Loucy (cell line): ENCODE data around the gene MAP2K3.
"Not testable (repeated sequence)": the region's sequence is repeated elsewhere in the genome, so short reads cannot be mapped to it uniquely, and the experiment has no call there.

Experiments used
- H2AFZ ChIP-seq: fragments of 200-600 bp; sonication (generic); 2 replicates; pipeline ENCODE4 v1.6.0; 2016; ENCODE audit warnings: antibody characterized with exemption, mild to moderate bottlenecking, low read length, moderate library complexity
- H3F3A ChIP-seq: fragments of 200-600 bp; 2 replicates; pipeline ENCODE4 v1.6.0; 2016; ENCODE audit warnings: antibody characterized with exemption, low read depth, mild to moderate bottlenecking
- H3K27me3 ChIP-seq: fragments of 200-600 bp; sonication (generic); 2 replicates; pipeline ENCODE4 v1.6.1; 2014; ENCODE audit warnings: low read length, mild to moderate bottlenecking; ENCODE audit not compliant: insufficient read depth, poor library complexity, severe bottlenecking
- H3K36me3 ChIP-seq: fragments of 200-600 bp; sonication (generic); 2 replicates; pipeline ENCODE4 v1.6.1; 2016; ENCODE audit warnings: low read length; ENCODE audit not compliant: insufficient read depth
- H3K4me1 ChIP-seq: fragments of 200-600 bp; sonication (generic); 2 replicates; pipeline ENCODE4 v1.5.1; 2014; ENCODE audit warnings: low read length, mild to moderate bottlenecking; ENCODE audit not compliant: insufficient read depth, poor library complexity, severe bottlenecking
- H3K4me2 ChIP-seq: fragments of 200-600 bp; sonication (generic); 2 replicates; pipeline ENCODE4 v1.6.0; 2014; ENCODE audit warnings: antibody characterized with exemption, low read length, low read depth, mild to moderate bottlenecking; ENCODE audit not compliant: poor library complexity, severe bottlenecking
- H3K4me3 ChIP-seq: fragments of 200-600 bp; sonication (generic); 2 replicates; pipeline ENCODE4 v1.5.1; 2014; ENCODE audit warnings: low read length, mild to moderate bottlenecking, mixed read lengths; ENCODE audit not compliant: poor library complexity, severe bottlenecking
- H3K79me2 ChIP-seq: fragments of 200-600 bp; sonication (generic); 2 replicates; pipeline ENCODE4 v1.6.1; 2014; ENCODE audit warnings: low read length; ENCODE audit not compliant: insufficient read depth
- H3K9ac ChIP-seq: fragments of 200-600 bp; sonication (generic); 2 replicates; pipeline ENCODE4 v1.6.0; 2014; ENCODE audit warnings: mild to moderate bottlenecking, low read depth, low read length, moderate library complexity; ENCODE audit not compliant: poor library complexity, severe bottlenecking
- H3K9me2 ChIP-seq: fragments of 200-600 bp; sonication (generic); replicated peaks from 2 replicates; pipeline ENCODE4 v1.6.1; 2016; ENCODE audit warnings: low read depth, low read length, mixed read lengths
- H3K9me3 ChIP-seq: fragments of 200-600 bp; sonication (generic); 2 replicates; pipeline ENCODE4 v1.6.1; 2014; ENCODE audit warnings: mild to moderate bottlenecking, antibody characterized with exemption, low read length, low read depth; ENCODE audit not compliant: insufficient read depth
- H4K20me1 ChIP-seq: fragments of 200-600 bp; sonication (generic); 2 replicates; pipeline ENCODE4 v1.6.0; 2014; ENCODE audit warnings: antibody characterized with exemption, low read length, mild to moderate bottlenecking; ENCODE audit not compliant: insufficient read depth, poor library complexity, severe bottlenecking
- CTCF ChIP-seq: fragments of 200-600 bp; sonication (generic); conservative IDR thresholded peaks from 2 replicates; pipeline ENCODE4 v1.5.1; 2014; ENCODE audit warnings: mild to moderate bottlenecking, antibody characterized with exemption, low read length
- EZH2phosphoT487 ChIP-seq: fragments of 200-600 bp; IDR thresholded peaks from 2 replicates; pipeline ENCODE4 v1.6.1; 2018; ENCODE audit warnings: antibody characterized with exemption, mild to moderate bottlenecking, moderate library complexity, borderline replicate concordance

The MAP2K3 gene

GRCh38 chr17:21337981-21338625 lies 53.6 kb downstream of the MAP2K3 start:
- not testable (repeated sequence) for H3K9me3 ChIP-seq, H3K4me3 ChIP-seq, H3K4me1 ChIP-seq, H3K27me3 ChIP-seq, H3K9ac ChIP-seq, H3K9me2 ChIP-seq, H2AFZ ChIP-seq, H4K20me1 ChIP-seq, H3K36me3 ChIP-seq, H3K79me2 ChIP-seq, H3F3A ChIP-seq, H3K4me2 ChIP-seq

- TF ChIP-seq CTCF (no peak), EZH2phosphoT487 (no peak)
- H3K4me2 ChIP-seq = no peak overlapping the region
- no peaks in the 10 kb centered on the region for H3K79me2 ChIP-seq
Measured at GRCh38 chr17:21339011-21339410, 54.5 kb downstream of the MAP2K3 start.

GRCh38 chr17:21339571-21339970 lies 55.1 kb downstream of the MAP2K3 start:
- H3K9me2 ChIP-seq, H3K36me3 ChIP-seq, H4K20me1 ChIP-seq, H3K79me2 ChIP-seq, H3K9ac ChIP-seq, H3F3A ChIP-seq, H3K27me3 ChIP-seq, H3K4me1 ChIP-seq, H3K9me3 ChIP-seq, H3K4me3 ChIP-seq, H3K4me2 ChIP-seq, H2AFZ ChIP-seq: not testable (repeated sequence)

More at GRCh38 chr17:21339011-21339410, 54.5 kb downstream of the MAP2K3 start:
- Histone ChIP-seq H3K36me3 (no peaks in the 10 kb centered on the region), H3K27me3 (no peaks in the 10 kb centered on the region), H3K9me3 (no peaks in the 10 kb centered on the region), H3K4me1 (no peaks in the 10 kb centered on the region), H3K9ac (no peak overlapping the region), H3K9me2 (no peaks in the 10 kb centered on the region), H3K4me3 (no peak overlapping the region), H2AFZ (no peak overlapping the region), H3F3A (no peaks in the 10 kb centered on the region), H4K20me1 (no peaks in the 10 kb centered on the region)

- not testable (repeated sequence) for H4K20me1 ChIP-seq
Measured at GRCh38 chr17:21340407-21340806, 55.9 kb downstream of the MAP2K3 start.

GRCh38 chr17:21341279-21341678 lies 56.8 kb downstream of the MAP2K3 start:
- H3K4me2 ChIP-seq, H3K9ac ChIP-seq, H2AFZ ChIP-seq, H3K36me3 ChIP-seq, H3K9me2 ChIP-seq, H3K9me3 ChIP-seq, H3K79me2 ChIP-seq, H4K20me1 ChIP-seq, H3F3A ChIP-seq, H3K4me1 ChIP-seq, H3K27me3 ChIP-seq, H3K4me3 ChIP-seq: not testable (repeated sequence)

More at GRCh38 chr17:21340407-21340806, 55.9 kb downstream of the MAP2K3 start:
- H3K9me2 ChIP-seq, H2AFZ ChIP-seq, H3K9me3 ChIP-seq, H3F3A ChIP-seq, H3K4me1 ChIP-seq, H3K4me3 ChIP-seq, H3K4me2 ChIP-seq, H3K27me3 ChIP-seq, H3K36me3 ChIP-seq, H3K79me2 ChIP-seq, H3K9ac ChIP-seq: not testable (repeated sequence)

GRCh38 chr17:21341925-21342540 lies 57.5 kb downstream of the MAP2K3 start:
- not testable (repeated sequence) for H3K36me3 ChIP-seq, H3F3A ChIP-seq, H2AFZ ChIP-seq, H3K27me3 ChIP-seq, H3K79me2 ChIP-seq, H3K4me1 ChIP-seq, H3K9me2 ChIP-seq, H3K9me3 ChIP-seq, H3K4me3 ChIP-seq, H3K4me2 ChIP-seq, H4K20me1 ChIP-seq, H3K9ac ChIP-seq
